K562 treated with DMSO at 1 percent for 4 hours (cell line): ENCODE results near the gene CLC. TPM values are rescaled to one million over a fixed set of nuclear protein-coding genes. Genes with fewer than 3 reads are reported as not detected.

ENCODE experiments used
- total RNA-seq: library from RNA; unstranded; fragments of 300-600 nt; gene quantifications from 2 replicates; pipeline ENCODE4 v1.2.3, GENCODE V29; 2022; ENCODE audit not compliant: insufficient read depth

The CLC gene
- total RNA-seq, result not detected in 2 replicates

DNA sequence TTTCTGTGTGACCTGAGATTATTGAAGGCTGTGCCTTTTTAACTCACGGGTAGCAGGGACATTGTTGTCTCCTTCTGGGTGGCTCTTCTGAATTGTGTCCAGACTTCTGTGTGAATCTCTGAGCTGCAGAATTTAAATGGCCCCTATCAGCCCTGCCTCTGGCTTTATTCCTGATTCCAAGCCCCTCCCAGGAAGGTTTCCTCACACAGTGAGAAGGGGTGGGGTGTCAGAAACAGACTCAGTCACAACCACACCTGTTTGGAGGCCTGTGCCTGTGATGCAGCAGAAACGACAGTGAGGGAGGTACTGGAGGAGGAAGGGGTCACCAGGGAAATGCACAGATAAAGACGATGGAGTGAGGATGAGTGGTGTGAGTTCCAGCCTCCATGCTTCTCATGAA, at the start of gene CLC:
Gene CLC (minus strand): TSS at position 139 of the 400 bp plus-strand sequence. CDS start 77 bp downstream, at position 62.

DNA sequence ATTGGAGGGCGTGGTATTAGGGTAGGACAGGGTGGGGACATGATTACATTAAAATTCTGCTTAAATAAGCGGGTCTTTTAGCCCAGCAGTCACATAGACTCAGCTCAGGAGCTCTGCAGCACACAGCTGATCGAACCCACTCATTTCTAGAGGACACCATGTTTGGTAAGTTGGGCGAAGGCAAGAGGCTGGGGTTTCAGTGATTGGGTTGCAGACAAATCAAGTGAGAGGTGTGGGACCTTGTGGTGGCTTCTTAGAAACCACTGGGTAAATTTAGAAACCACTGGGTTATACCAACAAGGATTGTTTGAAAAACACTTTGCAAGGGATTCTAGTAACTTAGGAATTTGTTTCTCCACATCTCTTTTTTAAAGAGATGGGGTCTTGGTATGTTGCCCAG, 40.9 kb upstream of the CLC start, which contains the start of gene LEUTX:
Gene LEUTX (plus strand): TSS at position 92 of the 400 bp plus-strand sequence. CDS start 67 bp downstream, at position 159.

GRCh38 chr19:39704181-39705044, 33.4 kb downstream of the CLC start, which contains the start of gene LGALS14:
TSS of gene LGALS14 (plus strand) at chr19:39704481. CDS start at chr19:39704529, 48 bp downstream.

Other genes starting within 250 kb of the CLC start
- 0.81 TPM in 1 of 2 replicates, not detected in the other for gene DLL3, start 239.1 kb downstream of the CLC start, total RNA-seq
- gene SELENOV, start 222.9 kb downstream of the CLC start, total RNA-seq, result not detected in 2 replicates
- gene EID2B, start 205.2 kb downstream of the CLC start, total RNA-seq, result 5.0 and 31.6 TPM in 2 replicates
- gene EID2, start 197.9 kb downstream of the CLC start, total RNA-seq, result 16.5 and 18.2 TPM in 2 replicates
- gene LGALS13, start 135.5 kb downstream of the CLC start, total RNA-seq, result 6.6 TPM in 1 of 2 replicates, not detected in the other
- not detected in 2 replicates for gene LGALS16, start 82.1 kb downstream of the CLC start, total RNA-seq
- not detected in 2 replicates for gene LGALS14, start 33.5 kb downstream of the CLC start, total RNA-seq
- gene LEUTX, start 40.8 kb upstream of the CLC start, total RNA-seq, result not detected in 2 replicates
- gene DYRK1B, start 96.1 kb upstream of the CLC start, total RNA-seq, result 5.6 and 7.8 TPM in 2 replicates
- 409 and 504 TPM in 2 replicates for gene FBL, start 108.3 kb upstream of the CLC start, total RNA-seq
- gene FCGBP, start 196.6 kb upstream of the CLC start, total RNA-seq, result 0.34 TPM in 1 of 2 replicates, not detected in the other
- 172 and 181 TPM in 2 replicates for gene PSMC4, start 233.1 kb upstream of the CLC start, total RNA-seq